GM18508 (cell line): ENCODE measurements around the gene CEP164.
"Not testable (repeated sequence)": the region's sequence is repeated elsewhere in the genome, so short reads cannot be mapped to it uniquely, and the experiment has no call there.

ENCODE experiments used
- ATAC-seq: cut with Tn5 transposase; IDR thresholded peaks from one replicate; pipeline ENCODE4 v1.9.1; 2021; ENCODE audit warnings: moderate number of reproducible peaks; ENCODE audit not compliant: insufficient read depth, unreplicated experiment

Gene CEP164

GRCh38 chr11:117437041-117437790 is 109.6 kb downstream of the CEP164 start:
- ATAC-seq: no peak

GRCh38 chr11:117437791-117438130 is 110.1 kb downstream of the CEP164 start:
- ATAC-seq: no peak

- ATAC-seq: no peak
These were observed 110.8 kb downstream of the CEP164 start for GRCh38 chr11:117438371-117439000.

GRCh38 chr11:117439256-117439655 is 111.6 kb downstream of the CEP164 start:
- ATAC-seq: no peak

- ATAC-seq: no peak
These were observed 112.6 kb downstream of the CEP164 start for GRCh38 chr11:117440258-117440657.

GRCh38 chr11:117441146-117441975 is 113.7 kb downstream of the CEP164 start:
- ATAC-seq: no peak

GRCh38 chr11:117442049-117442868 is 114.6 kb downstream of the CEP164 start:
- ATAC-seq: no peak

- no peak for ATAC-seq
These were observed 115.2 kb downstream of the CEP164 start for GRCh38 chr11:117442869-117443239.

GRCh38 chr11:117443266-117444186 is 115.9 kb downstream of the CEP164 start:
- ATAC-seq: no peak

- ATAC-seq: no peak
These were observed 116.6 kb downstream of the CEP164 start for GRCh38 chr11:117444256-117444655.

- ATAC-seq: no peak
These were observed 117.3 kb downstream of the CEP164 start for GRCh38 chr11:117444711-117445658.

GRCh38 chr11:117449111-117449693 is 121.5 kb downstream of the CEP164 start:
- no peak for ATAC-seq

- no peak for ATAC-seq
These were observed 126.4 kb downstream of the CEP164 start for GRCh38 chr11:117453886-117454563.

- no peak for ATAC-seq
These were observed 126.9 kb downstream of the CEP164 start for GRCh38 chr11:117454564-117454917.

- peak; percentile 54 for ATAC-seq
These were observed 128.5 kb downstream of the CEP164 start for GRCh38 chr11:117456027-117456720.

- ATAC-seq: not testable (repeated sequence)
These were observed 129.0 kb downstream of the CEP164 start for GRCh38 chr11:117456721-117457029.
